WTC11 (cell line): Measurements from ENCODE around the gene UNKL. TPM values are rescaled to one million over a fixed set of nuclear protein-coding genes. Genes with fewer than 3 reads are reported as not detected.

Experiments used
- ATAC-seq: fragments of 200-7000 bp; cut with Tn5 transposase; 2 replicates; pipeline ENCODE4 v1.10.0; 2021; ENCODE audit warnings: mild to moderate bottlenecking, moderate library complexity
- CTCF ChIA-PET: fragments of 300-600 bp; sonication (Branson Sonifier 250); formaldehyde crosslinking; loops from one replicate; lab custom pipeline; 2021; ENCODE audit warnings: antibody characterized with exemption; lab: Charles Lee
- POLR2A ChIA-PET: fragments of 350-600 bp; sonication (Branson Sonifier 250); formaldehyde crosslinking; loops from one replicate; lab custom pipeline; 2021; ENCODE audit warnings: antibody characterized with exemption; lab: Charles Lee
- DNase-seq: peaks from one replicate; pipeline ENCODE4 v3.0.0; 2021; ENCODE audit warnings: low spot score
- H3K27ac Mint-ChIP-seq: 2 replicates; pipeline ENCODE4 v1.8.0; 2021; ENCODE audit warnings: mixed read lengths
- H3K27me3 Mint-ChIP-seq: 2 replicates; pipeline ENCODE4 v1.8.0; 2021; ENCODE audit warnings: low read depth, mild to moderate bottlenecking, moderate library complexity, mixed read lengths
- H3K36me3 Mint-ChIP-seq: 2 replicates; pipeline ENCODE4 v1.8.0; 2021; ENCODE audit warnings: mixed read lengths
- H3K4me1 Mint-ChIP-seq: 2 replicates; pipeline ENCODE4 v1.8.0; 2022; ENCODE audit warnings: mixed read lengths
- H3K4me3 Mint-ChIP-seq: 2 replicates; pipeline ENCODE4 v1.8.0; 2021; ENCODE audit warnings: mild to moderate bottlenecking, moderate library complexity, mixed read lengths
- H3K9me3 Mint-ChIP-seq: 2 replicates; pipeline ENCODE4 v1.8.0; 2021; ENCODE audit warnings: mixed read lengths
- ATF1 ChIP-seq: sonication (generic); formaldehyde crosslinking; IDR thresholded peaks from 2 replicates; pipeline ENCODE4 v1.8.1; 2023; ENCODE audit warnings: mild to moderate bottlenecking, moderate library complexity, missing genetic modification reagents
- CBFB ChIP-seq: sonication (generic); formaldehyde crosslinking; IDR thresholded peaks from 2 replicates; pipeline ENCODE4 v1.8.1; 2022; ENCODE audit warnings: mild to moderate bottlenecking, low read depth, missing genetic modification reagents
- GRHL2 ChIP-seq: fragments of 250-450 bp; sonication (Bioruptor Pico); IDR thresholded peaks from 2 replicates; pipeline ENCODE4 v1.8.0; 2022; ENCODE audit warnings: mild to moderate bottlenecking, moderate library complexity; ENCODE audit not compliant: insufficient replicate concordance, severe bottlenecking
- JAZF1 ChIP-seq: fragments of 250-450 bp; sonication (Bioruptor Pico); IDR thresholded peaks from 2 replicates; pipeline ENCODE4 v1.9.0; 2021; ENCODE audit warnings: moderate library complexity, mild to moderate bottlenecking, inconsistent platforms
- NR2C2 ChIP-seq: sonication (generic); formaldehyde crosslinking; IDR thresholded peaks from 2 replicates; pipeline ENCODE4 v1.8.0; 2022; ENCODE audit warnings: mild to moderate bottlenecking, missing genetic modification reagents
- RELA ChIP-seq: sonication (generic); formaldehyde crosslinking; IDR thresholded peaks from 2 replicates; pipeline ENCODE4 v1.8.1; 2022; ENCODE audit warnings: missing genetic modification reagents, mild to moderate bottlenecking, borderline replicate concordance
- SP1 ChIP-seq: sonication (generic); formaldehyde crosslinking; conservative IDR thresholded peaks from 2 replicates; pipeline ENCODE4 v1.8.1; 2022; ENCODE audit warnings: missing genetic modification reagents
- ZNF138 ChIP-seq: sonication (generic); formaldehyde crosslinking; conservative IDR thresholded peaks from 2 replicates; pipeline ENCODE4 v1.8.1; 2022; ENCODE audit warnings: mild to moderate bottlenecking, moderate library complexity, missing genetic modification reagents
- ZNF416 ChIP-seq: fragments of 250-450 bp; sonication (Bioruptor Pico); IDR thresholded peaks from 2 replicates; pipeline ENCODE4 v1.9.0; 2021; ENCODE audit warnings: mild to moderate bottlenecking, inconsistent platforms
- total RNA-seq: library from RNA; stranded (reverse); gene quantifications from 3 replicates; pipeline ENCODE4 v1.2.3, GENCODE V29; 2021
- TF ChIP-seq, protein P1 (sequence below): fragments of 250-450 bp; sonication (Bioruptor Pico); IDR thresholded peaks from 2 replicates; pipeline ENCODE4 v1.9.0; 2021; ENCODE audit warnings: mild to moderate bottlenecking
- TF ChIP-seq, protein P2 (sequence below): sonication (generic); formaldehyde crosslinking; IDR thresholded peaks from 2 replicates; pipeline ENCODE4 v1.8.0; 2023; ENCODE audit warnings: missing genetic modification reagents, mild to moderate bottlenecking, borderline replicate concordance
- TF ChIP-seq, protein P3 (sequence below): sonication (generic); formaldehyde crosslinking; IDR thresholded peaks from 2 replicates; pipeline ENCODE4 v1.8.0; 2022; ENCODE audit warnings: mild to moderate bottlenecking, missing genetic modification reagents
- TF ChIP-seq, protein P4 (sequence below): sonication (generic); formaldehyde crosslinking; IDR thresholded peaks from 2 replicates; pipeline ENCODE4 v1.8.1; 2023; ENCODE audit warnings: mild to moderate bottlenecking, missing genetic modification reagents, moderate library complexity
- TF ChIP-seq, protein P5 (sequence below): fragments of 250-450 bp; sonication (Bioruptor Pico); IDR thresholded peaks from 2 replicates; pipeline ENCODE4 v1.8.0; 2021; ENCODE audit warnings: mild to moderate bottlenecking
- TF ChIP-seq, protein P6 (sequence below): sonication (generic); formaldehyde crosslinking; IDR thresholded peaks from 2 replicates; pipeline ENCODE4 v1.8.1; 2023; ENCODE audit warnings: mild to moderate bottlenecking, missing genetic modification reagents, moderate library complexity

Gene UNKL
- total RNA-seq, 1 experiment from 2014 or later, result 53.3 TPM

DNA sequence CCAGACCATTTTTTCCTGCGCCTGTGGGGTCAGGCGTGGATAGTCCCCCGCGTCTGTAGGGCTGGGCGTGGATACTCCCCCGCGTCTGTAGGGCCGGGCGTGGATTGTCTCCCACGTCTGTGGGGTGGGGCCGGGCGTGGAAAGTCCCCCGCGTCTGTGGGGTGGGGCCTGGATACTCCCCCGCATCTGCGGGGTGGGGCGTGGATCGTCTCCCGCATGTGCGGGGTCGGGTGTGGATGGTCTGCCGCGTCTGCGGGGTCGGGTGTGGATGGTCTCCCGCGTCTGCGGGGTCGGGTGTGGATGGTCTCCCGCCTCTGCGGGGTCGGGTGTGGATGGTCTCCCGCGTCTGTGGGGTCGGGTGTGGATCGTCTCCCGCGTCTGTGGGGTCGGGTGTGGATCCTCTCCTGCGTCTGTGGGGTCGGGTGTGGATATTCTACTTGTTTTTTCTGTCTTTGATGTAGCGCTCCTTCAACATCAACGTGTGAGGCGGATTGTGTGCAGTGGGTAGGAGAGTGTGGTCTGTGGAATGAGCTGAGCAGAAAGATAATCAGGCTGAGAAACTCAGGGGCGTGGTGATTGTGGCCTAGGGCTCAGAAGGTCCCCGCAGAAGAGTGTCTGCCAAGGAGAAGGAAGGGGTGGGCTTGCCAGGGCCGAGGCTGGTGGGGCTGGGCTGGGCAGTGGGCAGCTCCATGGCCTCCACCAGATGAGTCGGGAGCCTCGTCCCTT, 59.5 kb downstream of the UNKL start:
- H3K9me3 Mint-ChIP-seq, result no peaks in the 10 kb centered on the region
- no peaks in the 10 kb centered on the region for H3K27me3 Mint-ChIP-seq
- DNase-seq (no peak), ATAC-seq (no peak)
- peaks cover 9% of the 10 kb centered on the region for H3K4me1 Mint-ChIP-seq
- no peaks in the 10 kb centered on the region for H3K36me3 Mint-ChIP-seq
- no peak for TF ChIP-seq ZNF416
- TF ChIP-seq, protein P1, sequence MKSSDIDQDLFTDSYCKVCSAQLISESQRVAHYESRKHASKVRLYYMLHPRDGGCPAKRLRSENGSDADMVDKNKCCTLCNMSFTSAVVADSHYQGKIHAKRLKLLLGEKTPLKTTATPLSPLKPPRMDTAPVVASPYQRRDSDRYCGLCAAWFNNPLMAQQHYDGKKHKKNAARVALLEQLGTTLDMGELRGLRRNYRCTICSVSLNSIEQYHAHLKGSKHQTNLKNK, result no peak
- TF ChIP-seq ZNF138, result no peak
- TF ChIP-seq GRHL2 (CRISPR knock-in tag), result no peak
- no peak for TF ChIP-seq JAZF1 (CRISPR knock-in tag)
- TF ChIP-seq ATF1 (CRISPR knock-in tag), result no peak
- TF ChIP-seq SP1 (CRISPR knock-in tag), result no peak
- no peak for TF ChIP-seq CBFB
- TF ChIP-seq, protein P2, sequence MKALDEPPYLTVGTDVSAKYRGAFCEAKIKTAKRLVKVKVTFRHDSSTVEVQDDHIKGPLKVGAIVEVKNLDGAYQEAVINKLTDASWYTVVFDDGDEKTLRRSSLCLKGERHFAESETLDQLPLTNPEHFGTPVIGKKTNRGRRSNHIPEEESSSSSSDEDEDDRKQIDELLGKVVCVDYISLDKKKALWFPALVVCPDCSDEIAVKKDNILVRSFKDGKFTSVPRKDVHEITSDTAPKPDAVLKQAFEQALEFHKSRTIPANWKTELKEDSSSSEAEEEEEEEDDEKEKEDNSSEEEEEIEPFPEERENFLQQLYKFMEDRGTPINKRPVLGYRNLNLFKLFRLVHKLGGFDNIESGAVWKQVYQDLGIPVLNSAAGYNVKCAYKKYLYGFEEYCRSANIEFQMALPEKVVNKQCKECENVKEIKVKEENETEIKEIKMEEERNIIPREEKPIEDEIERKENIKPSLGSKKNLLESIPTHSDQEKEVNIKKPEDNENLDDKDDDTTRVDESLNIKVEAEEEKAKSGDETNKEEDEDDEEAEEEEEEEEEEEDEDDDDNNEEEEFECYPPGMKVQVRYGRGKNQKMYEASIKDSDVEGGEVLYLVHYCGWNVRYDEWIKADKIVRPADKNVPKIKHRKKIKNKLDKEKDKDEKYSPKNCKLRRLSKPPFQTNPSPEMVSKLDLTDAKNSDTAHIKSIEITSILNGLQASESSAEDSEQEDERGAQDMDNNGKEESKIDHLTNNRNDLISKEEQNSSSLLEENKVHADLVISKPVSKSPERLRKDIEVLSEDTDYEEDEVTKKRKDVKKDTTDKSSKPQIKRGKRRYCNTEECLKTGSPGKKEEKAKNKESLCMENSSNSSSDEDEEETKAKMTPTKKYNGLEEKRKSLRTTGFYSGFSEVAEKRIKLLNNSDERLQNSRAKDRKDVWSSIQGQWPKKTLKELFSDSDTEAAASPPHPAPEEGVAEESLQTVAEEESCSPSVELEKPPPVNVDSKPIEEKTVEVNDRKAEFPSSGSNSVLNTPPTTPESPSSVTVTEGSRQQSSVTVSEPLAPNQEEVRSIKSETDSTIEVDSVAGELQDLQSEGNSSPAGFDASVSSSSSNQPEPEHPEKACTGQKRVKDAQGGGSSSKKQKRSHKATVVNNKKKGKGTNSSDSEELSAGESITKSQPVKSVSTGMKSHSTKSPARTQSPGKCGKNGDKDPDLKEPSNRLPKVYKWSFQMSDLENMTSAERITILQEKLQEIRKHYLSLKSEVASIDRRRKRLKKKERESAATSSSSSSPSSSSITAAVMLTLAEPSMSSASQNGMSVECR (CRISPR knock-in tag), result no peak
- TF ChIP-seq, protein P3, sequence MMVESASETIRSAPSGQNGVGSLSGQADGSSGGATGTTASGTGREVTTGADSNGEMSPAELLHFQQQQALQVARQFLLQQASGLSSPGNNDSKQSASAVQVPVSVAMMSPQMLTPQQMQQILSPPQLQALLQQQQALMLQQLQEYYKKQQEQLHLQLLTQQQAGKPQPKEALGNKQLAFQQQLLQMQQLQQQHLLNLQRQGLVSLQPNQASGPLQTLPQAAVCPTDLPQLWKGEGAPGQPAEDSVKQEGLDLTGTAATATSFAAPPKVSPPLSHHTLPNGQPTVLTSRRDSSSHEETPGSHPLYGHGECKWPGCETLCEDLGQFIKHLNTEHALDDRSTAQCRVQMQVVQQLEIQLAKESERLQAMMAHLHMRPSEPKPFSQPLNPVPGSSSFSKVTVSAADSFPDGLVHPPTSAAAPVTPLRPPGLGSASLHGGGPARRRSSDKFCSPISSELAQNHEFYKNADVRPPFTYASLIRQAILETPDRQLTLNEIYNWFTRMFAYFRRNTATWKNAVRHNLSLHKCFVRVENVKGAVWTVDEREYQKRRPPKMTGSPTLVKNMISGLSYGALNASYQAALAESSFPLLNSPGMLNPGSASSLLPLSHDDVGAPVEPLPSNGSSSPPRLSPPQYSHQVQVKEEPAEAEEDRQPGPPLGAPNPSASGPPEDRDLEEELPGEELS (CRISPR knock-in tag), result no peak
- no peak for TF ChIP-seq NR2C2 (CRISPR knock-in tag)
- TF ChIP-seq, protein P4, sequence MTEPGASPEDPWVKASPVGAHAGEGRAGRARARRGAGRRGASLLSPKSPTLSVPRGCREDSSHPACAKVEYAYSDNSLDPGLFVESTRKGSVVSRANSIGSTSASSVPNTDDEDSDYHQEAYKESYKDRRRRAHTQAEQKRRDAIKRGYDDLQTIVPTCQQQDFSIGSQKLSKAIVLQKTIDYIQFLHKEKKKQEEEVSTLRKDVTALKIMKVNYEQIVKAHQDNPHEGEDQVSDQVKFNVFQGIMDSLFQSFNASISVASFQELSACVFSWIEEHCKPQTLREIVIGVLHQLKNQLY (CRISPR knock-in tag), result no peak
- TF ChIP-seq, protein P5, sequence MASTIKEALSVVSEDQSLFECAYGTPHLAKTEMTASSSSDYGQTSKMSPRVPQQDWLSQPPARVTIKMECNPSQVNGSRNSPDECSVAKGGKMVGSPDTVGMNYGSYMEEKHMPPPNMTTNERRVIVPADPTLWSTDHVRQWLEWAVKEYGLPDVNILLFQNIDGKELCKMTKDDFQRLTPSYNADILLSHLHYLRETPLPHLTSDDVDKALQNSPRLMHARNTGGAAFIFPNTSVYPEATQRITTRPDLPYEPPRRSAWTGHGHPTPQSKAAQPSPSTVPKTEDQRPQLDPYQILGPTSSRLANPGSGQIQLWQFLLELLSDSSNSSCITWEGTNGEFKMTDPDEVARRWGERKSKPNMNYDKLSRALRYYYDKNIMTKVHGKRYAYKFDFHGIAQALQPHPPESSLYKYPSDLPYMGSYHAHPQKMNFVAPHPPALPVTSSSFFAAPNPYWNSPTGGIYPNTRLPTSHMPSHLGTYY (CRISPR knock-in tag), result no peak
- no peak for TF ChIP-seq RELA
- TF ChIP-seq, protein P6, sequence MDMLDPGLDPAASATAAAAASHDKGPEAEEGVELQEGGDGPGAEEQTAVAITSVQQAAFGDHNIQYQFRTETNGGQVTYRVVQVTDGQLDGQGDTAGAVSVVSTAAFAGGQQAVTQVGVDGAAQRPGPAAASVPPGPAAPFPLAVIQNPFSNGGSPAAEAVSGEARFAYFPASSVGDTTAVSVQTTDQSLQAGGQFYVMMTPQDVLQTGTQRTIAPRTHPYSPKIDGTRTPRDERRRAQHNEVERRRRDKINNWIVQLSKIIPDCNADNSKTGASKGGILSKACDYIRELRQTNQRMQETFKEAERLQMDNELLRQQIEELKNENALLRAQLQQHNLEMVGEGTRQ (CRISPR knock-in tag), result no peak
- no peak overlapping the region for H3K27ac Mint-ChIP-seq
- CTCF ChIA-PET, result interaction anchor here (0.9 to 1.1 kb wide), 3 partner anchors 8 to 20 kb away, joined by 3 read pairs; no protein-coding TSS in a partner anchor
- POLR2A ChIA-PET, result no interaction called here
- H3K4me3 Mint-ChIP-seq, result peak overlapping the region; percentile 20; the same call in 1 of the 2 replicates
